ENCODE data around the gene ASAP3. TPM values are rescaled to one million over a fixed set of nuclear protein-coding genes. Genes with fewer than 3 reads are reported as not detected.

The ASAP3 gene
- total and polyA plus RNA-seq, 3 donors from 2014 or later = 34.1 to 48.0 (median 43.1) TPM

GRCh38 chr1:23431431-23431830, 52.5 kb downstream of the ASAP3 start:
- Histone ChIP-seq H3K36me3 (ENCODE audit: low read depth, missing control alignments) (no peaks in the 10 kb centered on the region), H3K4me1 (no peaks in the 10 kb centered on the region), H3K27me3 (no peaks in the 10 kb centered on the region), H3K27ac (no peak overlapping the region), H3K9me3 (no peaks in the 10 kb centered on the region), H3K4me3 (no peak overlapping the region)
- DNase-seq = no peak
- intact Hi-C loops (cut with DNase I; ENCODE audit: low total_unique reads) = no loop called here
- 84 to 95% methylated on average over 5 of the region's 5 CpGs for WGBS, 2 donors
- TF ChIP-seq CTCF (IDR thresholded peaks at IDR 0.05) = no peak
- TF ChIP-seq POLR2A (IDR thresholded peaks at IDR 0.05) = no peak

GRCh38 chr1:23430803-23431202, 53.2 kb downstream of the ASAP3 start:
- Histone ChIP-seq H3K4me3 (no peak overlapping the region), H3K27ac (no peak overlapping the region), H3K4me1 (no peaks in the 10 kb centered on the region), H3K9me3 (no peaks in the 10 kb centered on the region), H3K36me3 (ENCODE audit: low read depth, missing control alignments) (no peaks in the 10 kb centered on the region), H3K27me3 (no peaks in the 10 kb centered on the region)
- TF ChIP-seq POLR2A (IDR thresholded peaks at IDR 0.05) = no peak
- 96% methylated on average over 12 of the region's 12 CpGs; no CpG with 5 or more reads in 1 of the 2 donors for WGBS, 2 donors
- intact Hi-C loops (cut with DNase I; ENCODE audit: low total_unique reads) = no loop called here
- no peak for DNase-seq

- Histone ChIP-seq H3K36me3 (ENCODE audit: low read depth, missing control alignments) (no peaks in the 10 kb centered on the region), H3K27ac (no peak overlapping the region), H3K27me3 (no peaks in the 10 kb centered on the region), H3K9me3 (no peaks in the 10 kb centered on the region), H3K4me3 (no peak overlapping the region), H3K4me1 (peaks cover 15% of the 10 kb centered on the region)
- DNase-seq = no peak
- TF ChIP-seq POLR2A (IDR thresholded peaks at IDR 0.05) (no peak), CTCF (IDR thresholded peaks at IDR 0.05) (no peak)
- intact Hi-C loops (cut with DNase I; ENCODE audit: low total_unique reads) = no loop called here
- WGBS, 2 donors = 60 to 67% methylated on average over 2 of the region's 2 CpGs
Observed at GRCh38 chr1:23428136-23428905, 55.7 kb downstream of the ASAP3 start.

- H3K4me1 ChIP-seq = peaks cover 23% of the 10 kb centered on the region
- TF ChIP-seq POLR2A (IDR thresholded peaks at IDR 0.05) (no peak), CTCF (IDR thresholded peaks at IDR 0.05) (no peak)
- intact Hi-C loops (cut with DNase I; ENCODE audit: low total_unique reads) = no loop called here
- no peaks in the 10 kb centered on the region for H3K9me3 ChIP-seq
- 96 to 98% methylated on average over 3 of the region's 3 CpGs for WGBS, 2 donors
- H3K4me3 ChIP-seq = no peak overlapping the region
- H3K27me3 ChIP-seq = no peaks in the 10 kb centered on the region
- DNase-seq = no peak
- H3K27ac ChIP-seq = no peak overlapping the region
- H3K36me3 ChIP-seq (ENCODE audit: low read depth, missing control alignments) = no peaks in the 10 kb centered on the region
Observed at GRCh38 chr1:23427550-23427949, 56.4 kb downstream of the ASAP3 start.

- H3K27ac ChIP-seq = no peak overlapping the region
- no peaks in the 10 kb centered on the region for H3K9me3 ChIP-seq
- no peaks in the 10 kb centered on the region for H3K36me3 ChIP-seq (ENCODE audit: low read depth, missing control alignments)
- no peak for TF ChIP-seq POLR2A (IDR thresholded peaks at IDR 0.05)
- no peak for TF ChIP-seq CTCF (IDR thresholded peaks at IDR 0.05)
- no peaks in the 10 kb centered on the region for H3K27me3 ChIP-seq
- no peak overlapping the region for H3K4me3 ChIP-seq
- WGBS, 2 donors = 64 to 69% methylated on average over 2 of the region's 2 CpGs
- intact Hi-C loops (cut with DNase I; ENCODE audit: low total_unique reads) = no loop called here
- H3K4me1 ChIP-seq = peaks cover 30% of the 10 kb centered on the region
- DNase-seq = no peak
Observed at GRCh38 chr1:23426828-23427227, 57.2 kb downstream of the ASAP3 start.
